H9 (cell line): ENCODE measurements around the gene ANAPC15. TPM values are rescaled to one million over a fixed set of nuclear protein-coding genes. Genes with fewer than 3 reads are reported as not detected.

Experiments used
- DNase-seq: peaks from one replicate; pipeline ENCODE4 v3.0.0-alpha.2; 2017
- H2AFZ ChIP-seq: one replicate; pipeline ENCODE4 v1.6.1; 2013; ENCODE audit warnings: mild to moderate bottlenecking, low read length, control low read depth, moderate library complexity
- H2AK5ac ChIP-seq: 2 replicates; pipeline ENCODE4 v1.6.1; 2013; ENCODE audit warnings: low read length, control low read depth, mixed read lengths; ENCODE audit not compliant: insufficient read length
- H2BK120ac ChIP-seq: one replicate; pipeline ENCODE4 v1.6.1; 2013; ENCODE audit warnings: low read depth, mild to moderate bottlenecking, low read length, control low read depth, inconsistent platforms; ENCODE audit not compliant: poor library complexity, severe bottlenecking
- H2BK12ac ChIP-seq: 2 replicates; pipeline ENCODE4 v1.6.1; 2013; ENCODE audit warnings: low read length, control low read depth, mixed read lengths, low read depth; ENCODE audit not compliant: insufficient read length
- H2BK15ac ChIP-seq: 2 replicates; pipeline ENCODE4 v1.6.1; 2013; ENCODE audit warnings: low read depth, low read length, control low read depth
- H2BK20ac ChIP-seq: one replicate; pipeline ENCODE4 v1.6.1; 2013; ENCODE audit warnings: low read depth, mild to moderate bottlenecking, low read length, control low read depth, inconsistent platforms; ENCODE audit not compliant: poor library complexity, severe bottlenecking
- H2BK5ac ChIP-seq: 2 replicates; pipeline ENCODE4 v1.6.1; 2013; ENCODE audit warnings: low read length, control low read depth, mixed read lengths; ENCODE audit not compliant: insufficient read length
- H3K14ac ChIP-seq: 2 replicates; pipeline ENCODE4 v1.6.1; 2013; ENCODE audit warnings: low read length, control low read depth; ENCODE audit not compliant: insufficient read depth
- H3K18ac ChIP-seq: 2 replicates; pipeline ENCODE4 v1.6.1; 2013; ENCODE audit warnings: low read depth, mild to moderate bottlenecking, mixed read lengths, low read length, control low read depth; ENCODE audit not compliant: insufficient read length
- H3K23ac ChIP-seq: 2 replicates; pipeline ENCODE4 v1.6.1; 2013; ENCODE audit warnings: low read length, control low read depth, mixed read lengths, low read depth; ENCODE audit not compliant: insufficient read length
- H3K23me2 ChIP-seq: 2 replicates; pipeline ENCODE4 v1.6.1; 2013; ENCODE audit warnings: low read depth, mild to moderate bottlenecking, mixed read lengths, low read length, control low read depth; ENCODE audit not compliant: insufficient read length, poor library complexity, severe bottlenecking
- H3K27ac ChIP-seq: 2 replicates; pipeline ENCODE4 v1.5.1; 2013; ENCODE audit warnings: low read length, control low read depth, mixed read lengths, low read depth; ENCODE audit not compliant: insufficient read length
- H3K27me3 ChIP-seq: 2 replicates; pipeline ENCODE4 v1.6.1; 2013; ENCODE audit warnings: low read length, control low read depth, inconsistent platforms; ENCODE audit not compliant: insufficient read depth
- H3K4ac ChIP-seq: 2 replicates; pipeline ENCODE4 v1.6.1; 2013; ENCODE audit warnings: low read depth, mild to moderate bottlenecking, control low read depth, inconsistent platforms, low read length, moderate library complexity
- H3K4me1 ChIP-seq: 2 replicates; pipeline ENCODE4 v1.6.1; 2013; ENCODE audit warnings: low read length, control low read depth, inconsistent platforms; ENCODE audit not compliant: insufficient read depth
- H3K4me2 ChIP-seq: 2 replicates; pipeline ENCODE4 v1.6.1; 2013; ENCODE audit warnings: low read length, control low read depth, mixed read lengths; ENCODE audit not compliant: insufficient read length, insufficient read depth
- H3K56ac ChIP-seq: 2 replicates; pipeline ENCODE4 v1.6.1; 2013; ENCODE audit warnings: low read depth, mild to moderate bottlenecking, mixed read lengths, low read length, control low read depth; ENCODE audit not compliant: insufficient read length
- H3K79me1 ChIP-seq: 2 replicates; pipeline ENCODE4 v1.6.1; 2013; ENCODE audit warnings: low read depth, mild to moderate bottlenecking, moderate library complexity, low read length, control low read depth, inconsistent platforms; ENCODE audit not compliant: insufficient read depth, poor library complexity, severe bottlenecking
- H3K79me2 ChIP-seq: 2 replicates; pipeline ENCODE4 v1.6.1; 2013; ENCODE audit warnings: low read length, control low read depth, inconsistent platforms; ENCODE audit not compliant: insufficient read depth
- H3K9ac ChIP-seq: 2 replicates; pipeline ENCODE4 v1.6.1; 2013; ENCODE audit warnings: low read length, control low read depth, mixed read lengths; ENCODE audit not compliant: insufficient read length; ENCODE audit errors: extremely low read depth
- H3K9me3 ChIP-seq: one replicate; pipeline ENCODE4 v1.6.1; 2013; ENCODE audit warnings: low read depth, low read length, inconsistent platforms; ENCODE audit not compliant: control insufficient read depth
- H3T11ph ChIP-seq: one replicate; pipeline ENCODE4 v1.6.1; 2013; ENCODE audit warnings: mild to moderate bottlenecking, low read length, control low read depth, inconsistent platforms
- H4K20me1 ChIP-seq: one replicate; pipeline ENCODE4 v1.6.1; 2013; ENCODE audit not compliant: control insufficient read depth, insufficient read length, insufficient read depth
- H4K5ac ChIP-seq: 2 replicates; pipeline ENCODE4 v1.6.1; 2013; ENCODE audit warnings: low read depth, mild to moderate bottlenecking, mixed read lengths, low read length, control low read depth; ENCODE audit not compliant: insufficient read length
- H4K8ac ChIP-seq: replicated peaks from 2 replicates; pipeline ENCODE4 v1.6.1; 2013; ENCODE audit warnings: low read length, control low read depth, mixed read lengths, low read depth; ENCODE audit not compliant: insufficient read length
- H4K91ac ChIP-seq: 2 replicates; pipeline ENCODE4 v1.6.1; 2013; ENCODE audit warnings: low read depth, mild to moderate bottlenecking, moderate library complexity, mixed read lengths, low read length, control low read depth; ENCODE audit not compliant: insufficient read length
- H3K27ac Mint-ChIP-seq, 3 experiments: 2 replicates in 2 of 3; 3 replicates in 1 of 3; pipeline ENCODE4 v1.8.0; 2020 to 2021; ENCODE audit warnings: mixed read lengths in 3 of 3, mild to moderate bottlenecking in 1 of 3, moderate library complexity in 1 of 3
- H3K27me3 Mint-ChIP-seq: 2 replicates; pipeline ENCODE4 v1.8.0; 2021; ENCODE audit warnings: low read depth, mild to moderate bottlenecking, moderate library complexity, mixed read lengths
- H3K36me3 Mint-ChIP-seq, 3 experiments: 2 replicates in 2 of 3; 3 replicates in 1 of 3; pipeline ENCODE4 v1.8.0; 2020 to 2021; ENCODE audit warnings: low read depth in 3 of 3, mixed read lengths in 3 of 3; ENCODE audit not compliant: insufficient read depth in 1 of 3
- H3K4me1 Mint-ChIP-seq, 2 experiments: 2 replicates each; pipeline ENCODE4 v1.8.0; 2020; ENCODE audit warnings: mixed read lengths in 2 of 2
- H3K4me3 Mint-ChIP-seq, 2 experiments: 2 replicates in 1 of 2; 3 replicates in 1 of 2; pipeline ENCODE4 v1.8.0; 2020 to 2021; ENCODE audit warnings: mild to moderate bottlenecking in 2 of 2, mixed read lengths in 2 of 2, moderate library complexity in 1 of 2
- H3K9me3 Mint-ChIP-seq, 2 experiments: 2 replicates in 1 of 2; 3 replicates in 1 of 2; pipeline ENCODE4 v1.8.0; 2020; ENCODE audit warnings: mild to moderate bottlenecking in 2 of 2, mixed read lengths in 2 of 2, moderate library complexity in 1 of 2
- CTCF ChIP-seq: fragments of 200-600 bp; sonication (generic); conservative IDR thresholded peaks from 3 replicates; pipeline ENCODE4 v1.8.0; 2021; ENCODE audit warnings: antibody characterized with exemption, mild to moderate bottlenecking
- WGBS: extraction: QIAGEN DNeasy Blood & Tissue Kit; methylation state at CpG from one replicate; pipeline ENCODE4 v1.1.7; 2013; ENCODE audit warnings: missing lambda C conversion rate, low lambda C conversion rate, mixed read lengths; ENCODE audit not compliant: insufficient read length; ENCODE audit errors: extremely low coverage; 5-methylcytosine and 5-hydroxymethylcytosine counted together
- total RNA-seq: library from RNA; stranded (reverse); gene quantifications from 2 replicates; pipeline ENCODE4 v1.2.1, GENCODE V29; 2021

The ANAPC15 gene
- total RNA-seq, 1 experiment from 2014 or later = 72.6 TPM

- H3K79me1 ChIP-seq = no peaks in the 10 kb centered on the region
- Mint-ChIP-seq H3K4me1 (peaks cover 18 to 21% of the 10 kb centered on the region in 2 experiments), H3K4me3 (no peak overlapping the region), H3K27ac (0 out of 7 replicates have a peak overlapping the region, but pooled peaks of 1 of the 3 experiments have one; percentile 2), H3K27me3 (no peaks in the 10 kb centered on the region; the same call in 1 of the 2 replicates), H3K9me3 (no peaks in the 10 kb centered on the region), H3K36me3 (no peaks in the 10 kb centered on the region; a peak in 1 of 7 replicates)
- no peak overlapping the region for H2AK5ac ChIP-seq
- no peak overlapping the region for H3T11ph ChIP-seq
- no peak overlapping the region for H3K14ac ChIP-seq
- H3K23ac ChIP-seq = no peak overlapping the region
- no peak overlapping the region for H3K4me2 ChIP-seq
- no CpG with 5 or more reads among the region's 2 CpGs for WGBS
- no peak overlapping the region for H3K56ac ChIP-seq
- H4K91ac ChIP-seq = no peak overlapping the region
- no peak overlapping the region for H2AFZ ChIP-seq
- no peak overlapping the region for H2BK15ac ChIP-seq
- no peak overlapping the region for H3K27ac ChIP-seq
- H3K79me2 ChIP-seq = peaks cover 13% of the 10 kb centered on the region
- no peak overlapping the region for H4K8ac ChIP-seq
- H2BK120ac ChIP-seq = no peak overlapping the region
- H2BK20ac ChIP-seq = no peak overlapping the region
- no peak overlapping the region for H4K5ac ChIP-seq
- H3K18ac ChIP-seq = no peak overlapping the region
- no peak overlapping the region for H3K4ac ChIP-seq
- TF ChIP-seq CTCF = no peak
- no peaks in the 10 kb centered on the region for H3K27me3 ChIP-seq
- DNase-seq = no peak
- no peak overlapping the region for H3K9ac ChIP-seq
- H3K9me3 ChIP-seq = no peaks in the 10 kb centered on the region
- no peaks in the 10 kb centered on the region for H4K20me1 ChIP-seq
- peaks cover 7% of the 10 kb centered on the region for H3K23me2 ChIP-seq
- H3K4me1 ChIP-seq = no peaks in the 10 kb centered on the region
- no peak overlapping the region for H2BK12ac ChIP-seq
- H2BK5ac ChIP-seq = no peak overlapping the region
These were observed 29.1 kb downstream of the ANAPC15 start for GRCh38 chr11:72083414-72083813.
